Fibroblast of villous mesenchyme (primary cell): ENCODE measurements around the gene TNRC6B. TPM values are rescaled to one million over a fixed set of nuclear protein-coding genes. Genes with fewer than 3 reads are reported as not detected.

ENCODE experiments used
- DNase-seq: peaks from one replicate; pipeline ENCODE4 v3.0.0-alpha.2; 2010; ENCODE audit warnings: low read depth
- H3K4me3 ChIP-seq: 2 replicates; pipeline ENCODE4 v1.5.1; 2011; ENCODE audit warnings: low read depth, mild to moderate bottlenecking, low read length
- total RNA-seq: library from RNA; depleted of rRNA; stranded (reverse); fragments of >200 nt; gene quantifications from 2 replicates; pipeline ENCODE4 v1.2.3, GENCODE V29; 2012
- TF ChIP-seq, protein P1 (sequence below): IDR thresholded peaks from 2 replicates; pipeline ENCODE4 v1.5.1; 2012; ENCODE audit warnings: low read depth, mild to moderate bottlenecking, low read length; ENCODE audit not compliant: insufficient read depth

TNRC6B gene
- total RNA-seq, 1 donor = 23.3 TPM

DNA sequence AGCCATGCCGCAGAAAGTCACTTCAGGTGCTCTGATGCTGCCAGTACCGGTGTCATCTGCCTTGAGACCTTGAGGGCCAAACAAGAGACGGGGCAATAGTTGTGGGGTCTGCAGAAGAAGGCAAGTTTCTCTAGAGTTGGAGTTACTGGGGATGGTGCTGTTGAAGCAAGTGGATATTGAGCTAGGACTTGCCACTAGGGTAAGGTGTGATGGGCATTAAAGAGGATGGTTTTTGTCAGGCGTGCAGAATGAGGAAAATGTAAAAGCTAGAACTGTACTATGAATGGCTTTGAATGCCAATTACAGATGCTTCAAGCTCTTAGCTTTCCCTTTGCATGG lies 61.6 kb downstream of the TNRC6B start:
- no peak for DNase-seq
- no peak overlapping the region for H3K4me3 ChIP-seq
- TF ChIP-seq, protein P1, sequence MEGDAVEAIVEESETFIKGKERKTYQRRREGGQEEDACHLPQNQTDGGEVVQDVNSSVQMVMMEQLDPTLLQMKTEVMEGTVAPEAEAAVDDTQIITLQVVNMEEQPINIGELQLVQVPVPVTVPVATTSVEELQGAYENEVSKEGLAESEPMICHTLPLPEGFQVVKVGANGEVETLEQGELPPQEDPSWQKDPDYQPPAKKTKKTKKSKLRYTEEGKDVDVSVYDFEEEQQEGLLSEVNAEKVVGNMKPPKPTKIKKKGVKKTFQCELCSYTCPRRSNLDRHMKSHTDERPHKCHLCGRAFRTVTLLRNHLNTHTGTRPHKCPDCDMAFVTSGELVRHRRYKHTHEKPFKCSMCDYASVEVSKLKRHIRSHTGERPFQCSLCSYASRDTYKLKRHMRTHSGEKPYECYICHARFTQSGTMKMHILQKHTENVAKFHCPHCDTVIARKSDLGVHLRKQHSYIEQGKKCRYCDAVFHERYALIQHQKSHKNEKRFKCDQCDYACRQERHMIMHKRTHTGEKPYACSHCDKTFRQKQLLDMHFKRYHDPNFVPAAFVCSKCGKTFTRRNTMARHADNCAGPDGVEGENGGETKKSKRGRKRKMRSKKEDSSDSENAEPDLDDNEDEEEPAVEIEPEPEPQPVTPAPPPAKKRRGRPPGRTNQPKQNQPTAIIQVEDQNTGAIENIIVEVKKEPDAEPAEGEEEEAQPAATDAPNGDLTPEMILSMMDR = no peak

- H3K4me3 ChIP-seq = no peak overlapping the region
- no peak for DNase-seq
- TF ChIP-seq, protein P1 = no peak
Measured at GRCh38 chr22:40240160-40240559, 62.4 kb downstream of the TNRC6B start.

DNA sequence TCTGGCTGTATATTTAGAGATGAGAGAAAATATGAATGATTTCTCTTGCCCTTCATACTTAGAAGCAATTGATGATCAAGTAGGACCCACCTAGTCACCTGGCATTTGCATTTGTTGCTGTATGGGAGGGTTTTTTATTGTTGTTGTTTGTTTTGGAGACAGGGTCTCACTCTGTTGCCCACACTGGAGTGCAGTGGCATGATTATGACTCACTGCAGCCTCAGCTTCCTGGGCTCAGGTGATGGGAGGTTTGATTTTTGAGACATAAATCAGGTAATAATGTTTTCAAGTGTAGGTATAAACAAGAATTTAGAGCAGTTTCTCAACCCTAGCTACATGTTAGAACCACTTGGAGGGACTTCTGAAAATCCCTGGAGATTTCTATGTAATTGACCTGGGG lies 63.0 kb downstream of the TNRC6B start:
- no peak overlapping the region for H3K4me3 ChIP-seq
- no peak for DNase-seq
- TF ChIP-seq, protein P1 = no peak

GRCh38 chr22:40241200-40241763 lies 63.6 kb downstream of the TNRC6B start:
- DNase-seq = no peak
- TF ChIP-seq, protein P1 = no peak
- no peak overlapping the region for H3K4me3 ChIP-seq

GRCh38 chr22:40243891-40244290 lies 66.2 kb downstream of the TNRC6B start:
- TF ChIP-seq, protein P1 = no peak
- DNase-seq = no peak
- H3K4me3 ChIP-seq = no peak overlapping the region

GRCh38 chr22:40244586-40244985 lies 66.9 kb downstream of the TNRC6B start:
- no peak for DNase-seq
- TF ChIP-seq, protein P1 = no peak
- no peak overlapping the region for H3K4me3 ChIP-seq

GRCh38 chr22:40247976-40248375 lies 70.3 kb downstream of the TNRC6B start:
- no peak overlapping the region for H3K4me3 ChIP-seq
- no peak for DNase-seq
- TF ChIP-seq, protein P1 = no peak
